KMS-11 (cell line): ENCODE measurements around the gene AASDHPPT.

ENCODE experiments used
- H2AFZ ChIP-seq: fragments of 200-600 bp; sonication (generic); 2 replicates; pipeline ENCODE4 v1.6.1; 2016; ENCODE audit warnings: antibody characterized with exemption, mixed run types, low read depth
- H3K27ac ChIP-seq: fragments of 200-600 bp; sonication (generic); 2 replicates; pipeline ENCODE4 v1.6.1; 2016; ENCODE audit warnings: mild to moderate bottlenecking, mixed run types
- H3K27me3 ChIP-seq: fragments of 200-600 bp; sonication (generic); 2 replicates; pipeline ENCODE4 v1.6.1; 2017; ENCODE audit warnings: mild to moderate bottlenecking, low read depth, mixed run types, moderate library complexity; ENCODE audit not compliant: insufficient read depth
- H3K36me3 ChIP-seq: fragments of 200-600 bp; sonication (generic); 2 replicates; pipeline ENCODE4 v1.6.1; 2017; ENCODE audit warnings: mild to moderate bottlenecking, mixed run types; ENCODE audit not compliant: insufficient read depth
- H3K4me1 ChIP-seq: fragments of 200-600 bp; sonication (generic); 2 replicates; pipeline ENCODE4 v1.6.1; 2016; ENCODE audit warnings: mild to moderate bottlenecking, low read depth, mixed run types; ENCODE audit not compliant: poor library complexity, severe bottlenecking
- H3K4me2 ChIP-seq: fragments of 200-600 bp; sonication (generic); 2 replicates; pipeline ENCODE4 v1.7.0; 2016; ENCODE audit warnings: mild to moderate bottlenecking, mixed run types
- H3K4me3 ChIP-seq: fragments of 200-600 bp; sonication (generic); IDR thresholded peaks from 2 replicates; pipeline ENCODE4 v1.6.1; 2017; ENCODE audit warnings: low read depth, low read length, mixed read lengths; ENCODE audit not compliant: insufficient read depth
- H3K79me2 ChIP-seq: fragments of 200-600 bp; sonication (generic); 2 replicates; pipeline ENCODE4 v1.6.1; 2016; ENCODE audit warnings: low read depth, mixed run types; ENCODE audit not compliant: insufficient read depth
- H3K9ac ChIP-seq: fragments of 200-600 bp; sonication (generic); 2 replicates; pipeline ENCODE4 v1.6.1; 2016; ENCODE audit warnings: mild to moderate bottlenecking, mixed run types
- H4K20me1 ChIP-seq: fragments of 200-600 bp; sonication (generic); 2 replicates; pipeline ENCODE4 v1.6.1; 2016; ENCODE audit warnings: mild to moderate bottlenecking, mixed run types; ENCODE audit not compliant: insufficient read depth
- TF ChIP-seq, protein P1 (sequence below): fragments of 200-600 bp; sonication (generic); conservative IDR thresholded peaks from 2 replicates; pipeline ENCODE4 v1.6.1; 2017; ENCODE audit warnings: low read depth, mild to moderate bottlenecking, antibody characterized with exemption, low read length, moderate library complexity, mixed read lengths

AASDHPPT gene

DNA sequence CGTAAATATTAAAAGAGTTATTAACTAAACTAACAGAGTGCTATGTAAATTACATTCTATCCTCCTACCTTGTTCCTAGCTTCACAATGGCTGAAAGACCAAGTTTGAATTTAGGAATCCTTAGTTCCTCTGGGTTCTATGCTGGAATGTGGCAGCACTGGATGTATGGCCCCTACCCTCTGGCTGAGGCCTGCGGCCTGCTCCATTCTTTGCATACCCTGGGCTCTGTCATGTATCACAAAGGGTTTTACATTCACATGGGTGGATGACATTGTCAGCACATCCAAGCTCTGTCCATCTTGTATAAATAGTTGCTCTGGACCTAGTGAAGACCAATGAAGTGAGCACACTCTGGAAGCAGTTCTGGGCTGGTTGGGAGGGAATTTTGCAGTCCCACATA, 54.5 kb downstream of the AASDHPPT start:
- Histone ChIP-seq H3K4me2 (no peak overlapping the region), H2AFZ (no peak overlapping the region), H3K79me2 (no peaks in the 10 kb centered on the region), H3K27ac (no peak overlapping the region), H3K36me3 (no peaks in the 10 kb centered on the region), H3K4me1 (no peaks in the 10 kb centered on the region), H3K9ac (no peak overlapping the region), H4K20me1 (no peaks in the 10 kb centered on the region), H3K4me3 (no peak overlapping the region), H3K27me3 (no peaks in the 10 kb centered on the region)
- TF ChIP-seq, protein P1, sequence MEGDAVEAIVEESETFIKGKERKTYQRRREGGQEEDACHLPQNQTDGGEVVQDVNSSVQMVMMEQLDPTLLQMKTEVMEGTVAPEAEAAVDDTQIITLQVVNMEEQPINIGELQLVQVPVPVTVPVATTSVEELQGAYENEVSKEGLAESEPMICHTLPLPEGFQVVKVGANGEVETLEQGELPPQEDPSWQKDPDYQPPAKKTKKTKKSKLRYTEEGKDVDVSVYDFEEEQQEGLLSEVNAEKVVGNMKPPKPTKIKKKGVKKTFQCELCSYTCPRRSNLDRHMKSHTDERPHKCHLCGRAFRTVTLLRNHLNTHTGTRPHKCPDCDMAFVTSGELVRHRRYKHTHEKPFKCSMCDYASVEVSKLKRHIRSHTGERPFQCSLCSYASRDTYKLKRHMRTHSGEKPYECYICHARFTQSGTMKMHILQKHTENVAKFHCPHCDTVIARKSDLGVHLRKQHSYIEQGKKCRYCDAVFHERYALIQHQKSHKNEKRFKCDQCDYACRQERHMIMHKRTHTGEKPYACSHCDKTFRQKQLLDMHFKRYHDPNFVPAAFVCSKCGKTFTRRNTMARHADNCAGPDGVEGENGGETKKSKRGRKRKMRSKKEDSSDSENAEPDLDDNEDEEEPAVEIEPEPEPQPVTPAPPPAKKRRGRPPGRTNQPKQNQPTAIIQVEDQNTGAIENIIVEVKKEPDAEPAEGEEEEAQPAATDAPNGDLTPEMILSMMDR, result no peak

DNA sequence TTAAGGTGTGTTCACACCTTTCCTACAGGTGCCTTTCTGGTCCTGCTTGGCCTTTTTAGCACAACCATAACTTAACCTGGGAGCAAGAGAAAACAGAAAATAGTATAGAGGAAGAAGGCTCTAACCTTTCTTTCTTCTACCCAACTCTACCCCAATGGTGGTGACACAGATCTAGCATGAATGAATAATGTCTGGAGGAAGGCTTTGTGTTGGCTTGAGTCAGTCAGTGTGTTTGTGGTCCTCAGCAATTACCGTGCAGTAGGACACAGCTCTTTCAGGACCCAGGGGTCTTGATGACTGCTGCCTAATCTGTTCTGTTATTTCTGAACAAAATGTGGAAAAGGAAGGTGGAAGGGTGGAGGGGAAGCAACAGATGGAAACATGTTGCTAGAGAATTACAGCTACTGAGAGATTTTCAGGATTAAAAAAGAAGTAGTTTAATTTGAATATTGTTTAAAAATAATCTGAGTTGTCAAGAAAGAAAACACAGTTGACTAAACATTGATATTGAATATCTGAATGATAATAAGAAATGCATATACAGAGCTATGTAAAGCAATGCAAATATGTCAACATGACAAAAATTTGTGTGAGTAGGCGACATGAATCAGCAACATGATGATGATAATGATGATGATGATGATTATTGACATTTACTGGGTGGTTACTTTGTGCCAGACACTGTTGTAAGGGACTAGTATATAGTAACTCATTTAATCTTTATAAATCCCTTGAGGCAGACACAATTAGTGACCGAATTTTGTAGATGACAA, 55.3 kb downstream of the AASDHPPT start:
- Histone ChIP-seq H3K9ac (no peak overlapping the region), H3K4me3 (no peak overlapping the region), H3K4me2 (no peak overlapping the region), H3K27me3 (no peaks in the 10 kb centered on the region), H3K4me1 (no peaks in the 10 kb centered on the region), H3K36me3 (no peaks in the 10 kb centered on the region), H3K27ac (no peak overlapping the region), H4K20me1 (no peaks in the 10 kb centered on the region), H3K79me2 (no peaks in the 10 kb centered on the region), H2AFZ (no peak overlapping the region)
- TF ChIP-seq, protein P1, result no peak

DNA sequence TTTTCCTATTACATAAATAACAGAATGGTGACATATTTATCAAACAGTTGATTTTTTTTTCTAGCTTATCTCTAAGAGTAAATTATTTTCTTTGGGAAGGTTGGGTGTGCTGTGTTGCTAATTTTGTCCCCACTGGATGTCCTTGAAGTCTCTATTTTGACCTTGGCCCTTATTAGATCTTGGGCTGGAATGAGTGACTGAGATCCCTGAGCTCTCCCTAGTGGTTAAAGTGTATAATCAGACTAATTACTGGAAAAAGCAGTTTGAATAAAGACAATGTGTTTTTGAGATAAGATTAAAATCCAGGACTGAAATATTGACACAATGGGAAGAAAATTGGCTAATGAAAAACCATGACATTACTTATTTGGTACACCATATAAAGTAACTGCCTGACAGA, 56.1 kb downstream of the AASDHPPT start:
- H3K27ac ChIP-seq, result no peak overlapping the region
- no peaks in the 10 kb centered on the region for H3K4me1 ChIP-seq
- no peaks in the 10 kb centered on the region for H3K79me2 ChIP-seq
- H3K9ac ChIP-seq, result no peak overlapping the region
- no peak overlapping the region for H2AFZ ChIP-seq
- no peaks in the 10 kb centered on the region for H3K36me3 ChIP-seq
- H3K4me3 ChIP-seq, result no peak overlapping the region
- no peaks in the 10 kb centered on the region for H3K27me3 ChIP-seq
- no peak overlapping the region for H3K4me2 ChIP-seq
- no peaks in the 10 kb centered on the region for H4K20me1 ChIP-seq
- TF ChIP-seq, protein P1, result no peak

DNA sequence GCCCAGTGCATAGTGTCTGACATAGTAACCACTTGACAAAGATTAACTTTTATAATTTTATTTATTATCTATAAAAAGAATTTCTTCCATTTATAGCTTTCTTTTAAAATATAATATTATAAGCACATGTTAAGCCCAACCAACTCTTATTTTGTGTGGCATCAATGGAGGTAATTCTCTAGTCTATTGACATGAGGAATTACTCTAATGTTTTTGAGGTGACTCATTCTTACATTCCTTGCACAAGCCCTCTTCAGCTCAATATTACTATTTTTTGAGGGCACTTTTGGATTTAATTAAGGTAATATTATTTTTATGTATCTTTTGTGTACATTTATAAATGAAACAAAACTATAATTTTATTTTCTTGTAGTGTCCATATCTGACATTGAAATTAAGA, 59.6 kb downstream of the AASDHPPT start:
- Histone ChIP-seq H3K4me1 (no peaks in the 10 kb centered on the region), H3K9ac (no peak overlapping the region), H3K4me2 (no peak overlapping the region), H3K4me3 (no peak overlapping the region), H3K36me3 (no peaks in the 10 kb centered on the region), H3K27me3 (no peaks in the 10 kb centered on the region), H3K79me2 (no peaks in the 10 kb centered on the region), H4K20me1 (no peaks in the 10 kb centered on the region), H3K27ac (no peak overlapping the region), H2AFZ (no peak overlapping the region)
- TF ChIP-seq, protein P1, result no peak
